Upper lobe of left lung (tissue), 6 donors: ENCODE data around the gene ABHD15. TPM values are rescaled to one million over a fixed set of nuclear protein-coding genes. Genes with fewer than 3 reads are reported as not detected.

ENCODE experiments used
- ATAC-seq, 2 donors: fragments of 200-7000 bp; cut with Tn5 transposase; one replicate each; pipeline ENCODE4 v1.9.1; 2022; ENCODE audit warnings: mild to moderate bottlenecking in 2 of 2, moderate library complexity in 2 of 2; ENCODE audit not compliant: low FRiP score in 2 of 2
- DNase-seq, 2 donors: peaks; one replicate each; pipeline ENCODE4 v3.0.0-alpha.2; 2019 to 2020
- H3K27ac ChIP-seq, 4 donors: fragments of 200-600 bp; sonication (generic); one replicate each; pipeline ENCODE4 v1.5.1; 2016 to 2019
- H3K27me3 ChIP-seq, 4 donors: fragments of 200-600 bp; sonication (generic); one replicate each; pipeline ENCODE4 v1.5.1; 2017 to 2019
- H3K36me3 ChIP-seq, 4 donors: fragments of 200-600 bp; sonication (generic); one replicate each; pipeline ENCODE4 v1.5.1; 2016 to 2019
- H3K4me1 ChIP-seq, 4 donors: fragments of 200-600 bp; sonication (generic); one replicate each; pipeline ENCODE4 v1.5.1; 2018 to 2019
- H3K4me3 ChIP-seq, 4 donors: fragments of 200-600 bp; sonication (generic); one replicate each; pipeline ENCODE4 v1.5.1; 2017 to 2019; ENCODE audit warnings: mild to moderate bottlenecking in 2 of 4, moderate library complexity in 1 of 4
- H3K9me3 ChIP-seq, 4 donors: fragments of 200-600 bp; sonication (generic); one replicate each; pipeline ENCODE4 v1.5.1; 2018 to 2019
- CTCF ChIP-seq, 6 experiments: fragments of 450-650 bp in 4 of 6; fragments of 200-600 bp in 2 of 6; sonication (generic) in 2 of 6; IDR thresholded peaks; one replicate each; pipeline ENCODE4 v1.5.1; 2016 to 2019; ENCODE audit warnings: antibody characterized with exemption in 6 of 6
- EP300 ChIP-seq, 4 donors: sonication (generic); formaldehyde crosslinking; IDR thresholded peaks; one replicate each; pipeline ENCODE4 v1.5.1; 2017; ENCODE audit warnings: antibody characterized with exemption in 4 of 4, control low read depth in 2 of 4
- POLR2A ChIP-seq, 4 donors: fragments of 450-650 bp; IDR thresholded peaks; one replicate each; pipeline ENCODE4 v1.5.1; 2016 to 2017; ENCODE audit warnings: antibody characterized with exemption in 4 of 4, mild to moderate bottlenecking in 2 of 4
- POLR2AphosphoS5 ChIP-seq, 2 donors: sonication (generic); formaldehyde crosslinking; IDR thresholded peaks; one replicate each; pipeline ENCODE4 v1.5.1; 2017; ENCODE audit warnings: antibody characterized with exemption in 2 of 2
- WGBS, 2 donors: methylation state at CpG; one replicate each; pipeline ENCODE4 v1.1.5; 2017 to 2018; 5-methylcytosine and 5-hydroxymethylcytosine counted together
- total RNA-seq, 6 donors: library from RNA; depleted of rRNA in 4 of 6; stranded (reverse); fragments of >200 nt in 4 of 6; gene quantifications; one replicate each; pipeline versions ENCODE4 v1.1.0 to v1.2.1, GENCODE V29; 2016 to 2021
- donor health status: DM: no; HTN: no; CAD: no; lungs with moderate emphysema.
- donor health status: DM: no; HTN: yes; CAD: no; lungs with severe emphysema.

ABHD15 gene
- 10 to 100 TPM; 12.8 to 17.8 (median 14.9) TPM for total RNA-seq

- ATAC-seq, result peak; percentile 35 to 80
- peak within 1 kb of the TSS; percentile 84 to 93 (median 90) for H3K27ac ChIP-seq
- WGBS, 2 donors, result 0 to 8% methylated on average over 6 to 36 of the region's 94 CpGs
- H3K36me3 ChIP-seq, result peaks cover 0 to 7% (median 3%) of the 10 kb centered on the region in 4 donors
- H3K4me1 ChIP-seq, result peaks cover 33 to 59% (median 40%) of the 10 kb centered on the region in 4 donors
- H3K27me3 ChIP-seq, result no peaks in the 10 kb centered on the region
- H3K9me3 ChIP-seq, result no peaks in the 10 kb centered on the region
- peak within 1 kb of the TSS; percentile 62 to 77 (median 72) for H3K4me3 ChIP-seq
- peak; percentile 83 to 96 for DNase-seq
- TF ChIP-seq POLR2A (IDR thresholded peaks at IDR 0.05) (peak in 2 of 4 donors; percentile 60 to 75), CTCF (IDR thresholded peaks at IDR 0.05) (peak in 2 of 6 experiments; percentile 30 to 50), POLR2AphosphoS5 (IDR thresholded peaks at IDR 0.05) (peak; percentile 52 to 79), EP300 (IDR thresholded peaks at IDR 0.05) (no peak)
Observed at GRCh38 chr17:29566473-29567303, at the start of gene ABHD15. Gene ABHD15 (minus strand): TSS chr17:29567037. CDS start chr17:29566966, 71 bp downstream.

GRCh38 chr17:29615492-29616299, 48.9 kb upstream of the ABHD15 start:
- ATAC-seq, result peak; percentile 85 to 88
- Histone ChIP-seq H3K27ac (peak overlapping the region in 3 of 4 donors; percentile 4 to 32 (median 19)), H3K36me3 (no peaks in the 10 kb centered on the region), H3K4me1 (peaks cover 49 to 66% (median 60%) of the 10 kb centered on the region in 4 donors), H3K4me3 (peak overlapping the region; percentile 23 to 52 (median 39)), H3K9me3 (no peaks in the 10 kb centered on the region), H3K27me3 (peaks cover 0 to 10% (median 0%) of the 10 kb centered on the region in 4 donors)
- TF ChIP-seq EP300 (IDR thresholded peaks at IDR 0.05) (no peak), POLR2AphosphoS5 (IDR thresholded peaks at IDR 0.05) (peak in 1 of 2 donors; percentile 67), CTCF (IDR thresholded peaks at IDR 0.05) (no peak), POLR2A (IDR thresholded peaks at IDR 0.05) (peak in 2 of 4 donors; percentile 9 to 50)
- WGBS, 2 donors, result 4 to 5% methylated on average over 14 to 64 of the region's 74 CpGs
- DNase-seq, result peak; percentile 93 to 97

GRCh38 chr17:29615048-29615385, 48.2 kb upstream of the ABHD15 start:
- Histone ChIP-seq H3K4me3 (peak overlapping the region in 3 of 4 donors; percentile 29 to 52 (median 49)), H3K27ac (no peak overlapping the region), H3K9me3 (no peaks in the 10 kb centered on the region), H3K36me3 (no peaks in the 10 kb centered on the region), H3K4me1 (peaks cover 49 to 66% (median 60%) of the 10 kb centered on the region in 4 donors), H3K27me3 (peaks cover 0 to 10% (median 0%) of the 10 kb centered on the region in 4 donors)
- ATAC-seq (peak in 1 of 2 donors; percentile 36), DNase-seq (peak in 1 of 2 donors; percentile 54)
- TF ChIP-seq CTCF (IDR thresholded peaks at IDR 0.05) (peak in 1 of 6 experiments; percentile 15), POLR2AphosphoS5 (IDR thresholded peaks at IDR 0.05) (no peak)
- 8 to 27% methylated on average over 2 to 15 of the region's 15 CpGs for WGBS, 2 donors

GRCh38 chr17:29614349-29615047, 47.7 kb upstream of the ABHD15 start:
- Histone ChIP-seq H3K4me3 (no peak overlapping the region), H3K27me3 (peaks cover 0 to 10% (median 0%) of the 10 kb centered on the region in 4 donors), H3K4me1 (peaks cover 49 to 66% (median 60%) of the 10 kb centered on the region in 4 donors), H3K9me3 (no peaks in the 10 kb centered on the region), H3K27ac (no peak overlapping the region), H3K36me3 (no peaks in the 10 kb centered on the region)
- no peak for TF ChIP-seq POLR2AphosphoS5 (IDR thresholded peaks at IDR 0.05)
- TF ChIP-seq EP300 (IDR thresholded peaks at IDR 0.05), result no peak
- TF ChIP-seq POLR2A (IDR thresholded peaks at IDR 0.05), result no peak
- no peak for TF ChIP-seq CTCF (IDR thresholded peaks at IDR 0.05)
- peak in 1 of 2 donors; percentile 73 for DNase-seq
- no peak for ATAC-seq
- 56 to 64% methylated on average over 13 of the region's 16 CpGs for WGBS, 2 donors
